Body of pancreas (tissue), 4 donors: Measurements from ENCODE around the gene PTOV1. TPM values are rescaled to one million over a fixed set of nuclear protein-coding genes. Genes with fewer than 3 reads are reported as not detected.

Source experiments
- ATAC-seq: fragments of 150-250 bp; one replicate; pipeline ENCODE4 v1.9.1; 2016
- DNase-seq, 4 donors: peaks; one replicate each; pipeline ENCODE4 v3.0.0-alpha.2; 2019
- H3K27ac ChIP-seq, 4 donors: fragments of 200-600 bp; sonication (generic); 1 replicate in 3 of 4; 2 replicates in 1 of 4; pipeline versions ENCODE4 v1.5.1 to v1.6.1; 2016 to 2019; ENCODE audit warnings: mild to moderate bottlenecking in 1 of 4, mixed read lengths in 1 of 4, moderate library complexity in 1 of 4
- H3K27me3 ChIP-seq, 2 donors: fragments of 200-600 bp; sonication (generic); one replicate each; pipeline ENCODE4 v1.6.0; 2016; ENCODE audit warnings: mild to moderate bottlenecking in 1 of 2
- H3K36me3 ChIP-seq, 2 donors: fragments of 200-600 bp; sonication (generic); replicated peaks in 1 of 2; 2 replicates each; pipeline ENCODE4 v1.5.1; 2016; ENCODE audit warnings: low read depth in 2 of 2; ENCODE audit not compliant: insufficient read depth in 1 of 2
- H3K4me1 ChIP-seq: fragments of 200-600 bp; sonication (generic); one replicate; pipeline ENCODE4 v1.6.0; 2016
- H3K4me3 ChIP-seq, 2 donors: fragments of 200-600 bp; sonication (generic); 1 replicate in 1 of 2; 2 replicates in 1 of 2; pipeline ENCODE4 v1.5.1; 2016 to 2019
- H3K9me3 ChIP-seq, 3 donors: fragments of 200-600 bp; sonication (generic); 1 replicate in 2 of 3; 2 replicates in 1 of 3; pipeline ENCODE4 v1.5.1; 2016
- POLR2A ChIP-seq, 3 donors: fragments of 450-650 bp; IDR thresholded peaks; one replicate each; pipeline ENCODE4 v1.6.1; 2016; ENCODE audit warnings: antibody characterized with exemption in 3 of 3, mild to moderate bottlenecking in 2 of 3
- WGBS, 2 donors: methylation state at CpG; one replicate each; pipeline ENCODE4 v1.1.5; 2017; 5-methylcytosine and 5-hydroxymethylcytosine counted together
- intact Hi-C: fragments of 100-400 bp; cut with DNase I; formaldehyde crosslinking; loops from one replicate; pipeline ENCODE4 v1.15.1; 2023
- total RNA-seq, 2 donors: library from RNA; depleted of rRNA; stranded (reverse); fragments of >200 nt; gene quantifications; one replicate each; pipeline ENCODE4 v1.1.0, GENCODE V29; 2016
- TF ChIP-seq, protein P1 (sequence below), 7 experiments: fragments of 450-650 bp in 4 of 7; fragments of 200-600 bp in 3 of 7; sonication (generic) in 3 of 7; IDR thresholded peaks; one replicate each; pipeline ENCODE4 v1.5.1; 2016 to 2019; ENCODE audit warnings: antibody characterized with exemption in 7 of 7

Gene PTOV1
- total RNA-seq, 2 donors from 2014 or later: 69.0 to 70.2 TPM

DNA sequence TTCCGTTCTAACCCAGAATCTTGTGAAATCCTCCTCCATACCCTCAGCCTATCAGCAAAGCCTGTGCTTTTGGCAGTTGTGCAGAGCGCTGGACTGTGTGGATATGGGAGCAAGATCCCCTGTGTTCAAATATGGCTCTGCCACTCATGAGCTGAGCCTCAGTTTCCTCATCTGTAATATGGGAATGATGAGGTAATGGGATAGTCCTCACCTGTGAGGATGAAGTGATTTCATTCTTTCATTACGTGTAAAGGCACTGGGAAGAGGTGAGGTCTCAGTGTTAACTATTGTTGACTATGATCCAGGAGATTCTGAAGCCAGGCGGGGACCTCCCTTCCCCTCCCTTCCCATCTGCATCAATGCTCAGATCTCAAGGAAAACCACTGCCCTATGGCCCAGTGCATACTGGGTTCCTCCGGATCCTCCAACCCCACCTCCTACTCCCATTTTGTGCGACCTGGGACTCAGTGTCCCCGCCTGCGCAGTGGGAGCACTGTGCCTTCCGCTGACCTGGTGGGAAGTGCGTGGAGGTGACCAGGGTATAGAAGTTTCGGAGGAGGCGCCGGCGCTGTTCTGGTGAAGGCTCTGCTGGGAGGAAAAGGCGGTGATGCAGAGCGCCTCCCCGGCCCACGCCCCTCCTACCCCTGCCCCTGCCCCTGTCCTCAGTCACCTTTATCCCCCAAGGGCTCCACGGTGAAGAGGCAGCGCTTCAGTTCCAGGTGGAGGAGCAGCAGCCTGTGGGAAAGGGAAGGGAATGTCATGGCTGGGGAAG is 42.9 kb upstream of the PTOV1 start:
- ATAC-seq (no peak), DNase-seq (no peak)
- H3K4me3 ChIP-seq: no peak overlapping the region
- no peak for TF ChIP-seq POLR2A (IDR thresholded peaks at IDR 0.05)
- TF ChIP-seq, protein P1, sequence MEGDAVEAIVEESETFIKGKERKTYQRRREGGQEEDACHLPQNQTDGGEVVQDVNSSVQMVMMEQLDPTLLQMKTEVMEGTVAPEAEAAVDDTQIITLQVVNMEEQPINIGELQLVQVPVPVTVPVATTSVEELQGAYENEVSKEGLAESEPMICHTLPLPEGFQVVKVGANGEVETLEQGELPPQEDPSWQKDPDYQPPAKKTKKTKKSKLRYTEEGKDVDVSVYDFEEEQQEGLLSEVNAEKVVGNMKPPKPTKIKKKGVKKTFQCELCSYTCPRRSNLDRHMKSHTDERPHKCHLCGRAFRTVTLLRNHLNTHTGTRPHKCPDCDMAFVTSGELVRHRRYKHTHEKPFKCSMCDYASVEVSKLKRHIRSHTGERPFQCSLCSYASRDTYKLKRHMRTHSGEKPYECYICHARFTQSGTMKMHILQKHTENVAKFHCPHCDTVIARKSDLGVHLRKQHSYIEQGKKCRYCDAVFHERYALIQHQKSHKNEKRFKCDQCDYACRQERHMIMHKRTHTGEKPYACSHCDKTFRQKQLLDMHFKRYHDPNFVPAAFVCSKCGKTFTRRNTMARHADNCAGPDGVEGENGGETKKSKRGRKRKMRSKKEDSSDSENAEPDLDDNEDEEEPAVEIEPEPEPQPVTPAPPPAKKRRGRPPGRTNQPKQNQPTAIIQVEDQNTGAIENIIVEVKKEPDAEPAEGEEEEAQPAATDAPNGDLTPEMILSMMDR (IDR thresholded peaks at IDR 0.05): no peak
- H3K36me3 ChIP-seq: no peaks in the 10 kb centered on the region
- no peaks in the 10 kb centered on the region for H3K27me3 ChIP-seq
- peaks cover 32% of the 10 kb centered on the region for H3K4me1 ChIP-seq
- WGBS, 2 donors: 78 to 80% methylated on average over 18 to 20 of the region's 20 CpGs
- no peaks in the 10 kb centered on the region for H3K9me3 ChIP-seq
- intact Hi-C loops: no loop called here
- H3K27ac ChIP-seq: peak overlapping the region in 3 of 4 donors; percentile 49 to 79 (median 77)

DNA sequence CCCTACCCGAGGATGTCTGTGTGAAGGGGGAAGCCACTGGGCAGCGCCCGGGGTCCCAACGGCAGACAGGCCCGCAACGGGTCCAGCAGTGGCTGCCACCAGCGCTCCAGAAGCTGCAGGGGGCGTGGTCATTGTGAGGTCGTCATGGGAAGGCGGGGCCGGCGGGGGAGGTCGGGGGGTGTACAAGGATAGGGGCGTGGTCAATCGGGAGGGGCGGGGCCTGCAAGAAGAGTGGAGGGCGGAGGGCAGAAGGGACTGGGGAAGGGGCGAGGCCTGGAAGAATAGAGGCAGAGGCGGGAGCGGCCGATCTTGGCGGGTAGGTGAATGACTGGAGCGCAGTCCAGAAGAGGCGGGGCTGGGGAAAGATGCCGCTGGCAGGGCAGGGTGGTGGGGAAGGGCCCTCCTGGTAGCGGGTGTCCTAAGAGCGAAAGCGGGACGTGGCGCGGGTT is 42.2 kb upstream of the PTOV1 start:
- peak overlapping the region; percentile 3 to 7 for H3K4me3 ChIP-seq
- peak; percentile 95 to 98 (median 96) for DNase-seq
- H3K9me3 ChIP-seq: no peaks in the 10 kb centered on the region
- H3K27ac ChIP-seq: peak overlapping the region; percentile 49 to 79 (median 71)
- intact Hi-C loops: no loop called here
- WGBS, 2 donors: 0 to 5% methylated on average over 19 to 31 of the region's 31 CpGs
- H3K27me3 ChIP-seq: no peaks in the 10 kb centered on the region
- peak in 2 of 3 donors; percentile 54 to 58 for TF ChIP-seq POLR2A (IDR thresholded peaks at IDR 0.05)
- TF ChIP-seq, protein P1 (IDR thresholded peaks at IDR 0.05): no peak
- peaks cover 32% of the 10 kb centered on the region for H3K4me1 ChIP-seq
- no peaks in the 10 kb centered on the region for H3K36me3 ChIP-seq
- peak; percentile 63 for ATAC-seq

DNA sequence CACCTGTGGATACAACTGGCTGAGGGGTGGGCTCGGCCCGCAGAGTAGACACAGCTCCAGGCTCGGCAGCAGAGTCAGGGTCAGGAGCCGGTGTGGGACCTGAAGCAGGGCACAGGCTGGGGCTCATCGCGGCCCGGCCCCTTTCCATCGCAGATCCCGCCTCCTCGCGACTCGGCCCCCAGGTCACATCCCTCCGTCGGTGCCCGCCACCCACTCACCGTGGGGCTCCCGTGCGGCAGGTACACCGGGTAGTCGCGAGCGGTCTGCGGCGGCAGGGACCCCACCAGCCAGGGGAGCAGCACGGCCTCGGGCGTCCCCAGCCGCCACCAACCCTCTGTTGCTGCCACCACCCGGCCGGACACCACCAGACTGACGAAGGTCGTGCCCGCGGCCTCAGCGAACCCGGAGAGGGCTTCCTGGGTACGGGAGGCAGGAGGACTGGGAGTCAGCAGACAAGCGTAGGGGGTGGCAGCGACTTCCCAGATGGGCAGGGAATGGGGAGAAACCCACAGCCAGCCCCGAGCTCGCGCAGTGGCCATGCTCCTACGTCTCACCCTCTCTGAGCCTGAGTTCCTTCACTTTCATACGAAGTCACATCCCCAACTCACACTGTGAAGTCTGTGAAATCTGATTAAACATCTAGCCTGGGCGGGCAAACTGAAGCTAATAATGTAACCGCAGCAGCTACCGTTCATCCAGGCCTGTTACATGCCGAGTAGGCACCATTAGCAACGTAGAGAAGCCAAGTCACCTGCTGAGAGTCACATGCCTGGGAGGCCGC is 41.6 kb upstream of the PTOV1 start:
- peak; percentile 19 for ATAC-seq
- 8% methylated on average over 15 to 31 of the region's 50 CpGs for WGBS, 2 donors
- intact Hi-C loops: no loop called here

DNA sequence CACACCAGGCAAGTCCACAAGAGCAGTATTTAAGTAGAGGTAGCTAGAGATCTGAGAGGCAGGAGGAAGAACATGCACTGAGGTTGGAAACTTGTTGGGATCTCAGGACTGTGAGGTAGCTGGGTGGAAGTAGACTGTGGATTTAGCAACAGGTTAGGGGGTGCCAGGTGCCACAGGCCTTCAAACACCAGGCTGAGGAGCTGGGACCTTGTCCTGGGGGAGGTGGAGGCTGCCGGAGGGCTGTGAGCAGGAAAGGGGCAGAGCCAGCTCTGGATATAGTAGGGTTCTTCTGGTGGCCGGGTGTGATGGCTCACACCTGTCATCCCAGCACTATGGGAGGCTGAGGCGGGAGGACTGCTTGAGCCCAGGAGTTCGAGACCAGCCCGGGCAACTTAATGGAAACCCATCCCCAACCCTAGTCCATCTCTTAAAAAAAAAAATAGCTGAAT is 41.0 kb upstream of the PTOV1 start:
- DNase-seq (no peak), ATAC-seq (no peak)
- intact Hi-C loops: no loop called here
- no peaks in the 10 kb centered on the region for H3K27me3 ChIP-seq
- TF ChIP-seq, protein P1 (IDR thresholded peaks at IDR 0.05): no peak
- TF ChIP-seq POLR2A (IDR thresholded peaks at IDR 0.05): no peak
- no peaks in the 10 kb centered on the region for H3K36me3 ChIP-seq
- peak overlapping the region; percentile 49 to 79 (median 71) for H3K27ac ChIP-seq
- H3K4me3 ChIP-seq: no peak overlapping the region
- WGBS, 2 donors: 89% methylated on average over 4 to 5 of the region's 5 CpGs
- peaks cover 32% of the 10 kb centered on the region for H3K4me1 ChIP-seq
- no peaks in the 10 kb centered on the region for H3K9me3 ChIP-seq

More for the DNA sequence above, 41.6 kb upstream of the PTOV1 start:
- Histone ChIP-seq H3K27me3 (no peaks in the 10 kb centered on the region), H3K4me1 (peaks cover 32% of the 10 kb centered on the region), H3K4me3 (peak overlapping the region; percentile 3 to 7), H3K9me3 (no peaks in the 10 kb centered on the region), H3K36me3 (no peaks in the 10 kb centered on the region), H3K27ac (peak overlapping the region; percentile 49 to 79 (median 71))
- peak; percentile 60 to 75 (median 72) for DNase-seq
- TF ChIP-seq, protein P1 (IDR thresholded peaks at IDR 0.05): peak in 4 of 7 experiments; percentile 3 to 20 (median 17)
- peak in 2 of 3 donors; percentile 61 to 75 for TF ChIP-seq POLR2A (IDR thresholded peaks at IDR 0.05)
